GM21360 (cell line): ENCODE measurements around the gene PSMG4.

ENCODE experiments used
- ATAC-seq: cut with Tn5 transposase; IDR thresholded peaks from one replicate; pipeline ENCODE4 v1.9.1; 2021; ENCODE audit warnings: mild to moderate bottlenecking, moderate library complexity; ENCODE audit not compliant: unreplicated experiment

The PSMG4 gene

GRCh38 chr6:3288711-3289663 is 30.2 kb downstream of the PSMG4 start:
- no peak for ATAC-seq

GRCh38 chr6:3289664-3290055 is 30.9 kb downstream of the PSMG4 start:
- no peak for ATAC-seq

GRCh38 chr6:3290149-3290930 is 31.6 kb downstream of the PSMG4 start:
- ATAC-seq, result no peak

GRCh38 chr6:3290931-3291211 is 32.1 kb downstream of the PSMG4 start:
- ATAC-seq, result no peak

- ATAC-seq, result no peak
Observed at GRCh38 chr6:3291346-3291745, 32.6 kb downstream of the PSMG4 start.

- ATAC-seq, result no peak
Observed at GRCh38 chr6:3291987-3292386, 33.2 kb downstream of the PSMG4 start.

GRCh38 chr6:3292431-3293197 is 33.9 kb downstream of the PSMG4 start:
- ATAC-seq, result no peak

- no peak for ATAC-seq
Observed at GRCh38 chr6:3293271-3294155, 34.8 kb downstream of the PSMG4 start.

- no peak for ATAC-seq
Observed at GRCh38 chr6:3294396-3294795, 35.6 kb downstream of the PSMG4 start.

GRCh38 chr6:3294921-3295871 is 36.4 kb downstream of the PSMG4 start:
- no peak for ATAC-seq

- ATAC-seq, result no peak
Observed at GRCh38 chr6:3296078-3296477, 37.3 kb downstream of the PSMG4 start.

- ATAC-seq, result no peak
Observed at GRCh38 chr6:3296537-3296936, 37.8 kb downstream of the PSMG4 start.

GRCh38 chr6:3297006-3297405 is 38.3 kb downstream of the PSMG4 start:
- ATAC-seq, result no peak

GRCh38 chr6:3297909-3298308 is 39.2 kb downstream of the PSMG4 start:
- ATAC-seq, result no peak

- ATAC-seq, result no peak
Observed at GRCh38 chr6:3299221-3299620, 40.5 kb downstream of the PSMG4 start.

- no peak for ATAC-seq
Observed at GRCh38 chr6:3301506-3301905, 42.8 kb downstream of the PSMG4 start.

GRCh38 chr6:3303795-3304411 is 45.2 kb downstream of the PSMG4 start:
- ATAC-seq, result no peak

- ATAC-seq, result no peak
Observed at GRCh38 chr6:3304500-3305215, 45.9 kb downstream of the PSMG4 start.
